GM19351 (cell line): ENCODE results near the gene THSD4.
A peak's percentile ranks its signal among the peaks of the same experiment; 100 is the strongest.

Source experiments
- ATAC-seq: cut with Tn5 transposase; IDR thresholded peaks from one replicate; pipeline ENCODE4 v1.9.1; 2021; ENCODE audit warnings: mild to moderate bottlenecking, moderate library complexity; ENCODE audit not compliant: unreplicated experiment

The THSD4 gene

DNA sequence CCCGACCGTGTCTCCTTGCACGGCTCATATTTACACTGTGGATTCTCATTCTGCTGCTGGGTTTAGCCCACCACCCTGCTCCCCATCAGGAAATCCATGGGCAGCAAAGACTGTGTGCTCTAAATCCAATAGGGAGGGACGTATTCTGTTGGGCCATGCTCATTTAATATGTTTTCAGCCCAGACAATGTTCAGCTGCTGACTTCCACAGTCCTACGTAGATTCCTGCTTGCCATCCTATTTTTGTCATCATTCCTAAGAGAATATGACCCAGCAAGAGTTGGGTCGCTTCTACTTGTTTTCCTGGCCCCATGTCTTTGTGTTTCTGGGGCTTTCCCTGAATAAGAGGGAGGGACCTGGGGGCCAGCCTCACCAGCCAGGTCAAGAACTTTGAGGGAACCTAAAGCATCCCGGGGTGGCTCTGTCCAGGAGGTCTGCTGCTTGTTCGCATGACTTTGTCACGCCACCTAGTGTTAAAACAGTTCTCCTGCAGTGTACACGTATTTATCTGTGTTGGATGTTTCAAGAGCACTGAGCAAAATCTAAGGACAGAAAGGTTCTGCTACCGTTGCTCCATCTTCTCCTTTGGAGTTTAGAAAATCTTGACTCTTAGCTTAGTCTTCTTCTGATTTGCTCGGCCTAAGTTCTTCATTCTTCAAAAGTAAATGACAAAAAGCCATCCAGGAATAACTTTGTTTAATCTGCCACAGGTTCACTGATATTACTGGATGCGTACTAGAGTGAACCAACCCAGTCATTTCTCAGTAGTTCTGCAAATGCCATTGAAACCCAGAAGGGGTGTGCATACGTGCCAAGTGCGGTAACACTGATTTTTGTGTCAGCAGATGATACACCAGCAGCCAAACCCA is 615.2 kb downstream of the THSD4 start:
- ATAC-seq, result peak; percentile 61

DNA sequence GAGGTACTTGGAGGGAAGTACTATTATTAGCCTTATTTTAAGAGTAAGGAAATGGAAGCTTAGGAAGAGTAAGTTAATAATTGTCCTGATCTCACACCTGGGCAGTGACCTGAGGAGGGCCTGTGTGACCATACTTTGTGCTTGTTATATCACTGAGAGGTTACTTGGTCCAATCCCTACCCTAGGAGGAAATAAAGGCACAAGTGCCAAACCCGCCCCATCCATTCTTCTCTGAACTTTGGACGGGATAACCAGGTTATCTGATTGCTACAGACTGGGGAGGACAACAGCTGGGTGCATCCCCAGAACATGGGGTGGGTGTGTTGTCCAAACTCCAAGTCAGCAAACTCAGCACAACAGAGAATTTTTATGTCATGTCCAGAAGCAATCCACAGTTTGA is 617.4 kb downstream of the THSD4 start:
- ATAC-seq, result no peak

- no peak for ATAC-seq
Measured at GRCh38 chr15:71733122-71733521, 617.9 kb downstream of the THSD4 start.

GRCh38 chr15:71734709-71735384 is 619.6 kb downstream of the THSD4 start:
- no peak for ATAC-seq

DNA sequence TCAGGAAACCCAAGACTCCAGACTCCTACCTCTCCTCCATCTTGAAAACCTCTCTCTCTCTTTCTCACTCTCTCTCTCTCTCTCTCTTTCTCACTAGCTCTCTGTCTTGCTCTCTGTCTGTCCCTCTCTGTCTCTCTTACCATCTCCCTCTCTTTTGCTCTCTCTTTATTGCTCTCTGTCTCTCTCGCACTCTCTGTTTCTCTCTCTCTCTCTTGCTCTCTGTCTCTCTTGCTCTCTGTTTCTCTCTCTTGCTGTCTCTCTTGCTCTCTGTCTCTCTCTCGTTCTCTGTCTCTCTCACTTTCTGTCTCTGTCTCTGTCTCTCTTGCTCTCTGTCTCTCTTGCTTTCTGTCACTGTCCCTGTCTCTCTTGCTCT is 620.1 kb downstream of the THSD4 start:
- no peak for ATAC-seq

- no peak for ATAC-seq
Measured at GRCh38 chr15:71736286-71736947, 621.1 kb downstream of the THSD4 start.

- no peak for ATAC-seq
Measured at GRCh38 chr15:71737761-71738160, 622.5 kb downstream of the THSD4 start.

DNA sequence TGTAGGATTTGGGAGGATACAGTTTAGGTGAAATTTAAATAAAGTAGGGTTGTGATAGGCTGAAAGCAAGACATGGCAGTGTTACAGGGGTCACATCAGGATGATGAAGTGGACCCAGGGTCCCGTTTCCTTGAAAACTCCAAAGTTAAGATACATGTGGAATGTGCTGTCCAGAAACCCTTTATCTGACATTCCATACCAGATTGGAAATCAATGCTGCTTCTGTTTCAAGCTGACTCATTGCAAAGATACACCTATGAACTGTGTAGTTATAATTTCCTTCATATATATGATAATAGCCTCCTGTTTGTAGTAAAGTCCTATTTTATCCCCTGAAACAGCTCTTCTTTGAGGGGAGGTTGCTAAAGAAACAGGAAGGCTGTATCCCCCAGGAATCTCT is 624.1 kb downstream of the THSD4 start:
- ATAC-seq, result no peak

GRCh38 chr15:71742964-71743363 is 627.7 kb downstream of the THSD4 start:
- ATAC-seq, result no peak

DNA sequence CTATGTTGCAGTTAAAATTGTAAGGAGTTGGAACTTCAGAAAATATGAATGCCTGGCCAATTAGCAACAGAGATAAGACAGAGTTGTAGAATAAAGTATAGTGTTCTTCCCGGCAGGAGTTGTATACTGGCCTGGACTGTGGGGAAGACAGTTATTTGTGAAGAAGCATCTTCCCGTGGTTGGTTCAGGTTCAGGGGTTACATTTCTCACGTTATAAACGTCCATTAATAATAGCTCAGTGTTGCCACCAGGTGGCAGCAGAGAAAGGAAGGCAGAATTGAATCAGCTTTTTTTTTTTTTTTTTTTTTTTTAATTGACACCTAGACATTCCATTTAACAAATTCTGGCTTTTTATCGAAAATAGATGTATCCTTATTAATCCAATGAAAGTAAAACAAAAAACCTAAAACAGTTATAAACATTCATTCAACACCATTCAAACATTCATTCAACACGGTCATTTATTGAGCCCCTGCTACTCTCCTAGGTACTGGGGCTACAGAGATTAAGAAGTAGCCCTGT is 628.7 kb downstream of the THSD4 start:
- no peak for ATAC-seq

- ATAC-seq, result no peak
Measured at GRCh38 chr15:71746719-71747118, 631.4 kb downstream of the THSD4 start.

DNA sequence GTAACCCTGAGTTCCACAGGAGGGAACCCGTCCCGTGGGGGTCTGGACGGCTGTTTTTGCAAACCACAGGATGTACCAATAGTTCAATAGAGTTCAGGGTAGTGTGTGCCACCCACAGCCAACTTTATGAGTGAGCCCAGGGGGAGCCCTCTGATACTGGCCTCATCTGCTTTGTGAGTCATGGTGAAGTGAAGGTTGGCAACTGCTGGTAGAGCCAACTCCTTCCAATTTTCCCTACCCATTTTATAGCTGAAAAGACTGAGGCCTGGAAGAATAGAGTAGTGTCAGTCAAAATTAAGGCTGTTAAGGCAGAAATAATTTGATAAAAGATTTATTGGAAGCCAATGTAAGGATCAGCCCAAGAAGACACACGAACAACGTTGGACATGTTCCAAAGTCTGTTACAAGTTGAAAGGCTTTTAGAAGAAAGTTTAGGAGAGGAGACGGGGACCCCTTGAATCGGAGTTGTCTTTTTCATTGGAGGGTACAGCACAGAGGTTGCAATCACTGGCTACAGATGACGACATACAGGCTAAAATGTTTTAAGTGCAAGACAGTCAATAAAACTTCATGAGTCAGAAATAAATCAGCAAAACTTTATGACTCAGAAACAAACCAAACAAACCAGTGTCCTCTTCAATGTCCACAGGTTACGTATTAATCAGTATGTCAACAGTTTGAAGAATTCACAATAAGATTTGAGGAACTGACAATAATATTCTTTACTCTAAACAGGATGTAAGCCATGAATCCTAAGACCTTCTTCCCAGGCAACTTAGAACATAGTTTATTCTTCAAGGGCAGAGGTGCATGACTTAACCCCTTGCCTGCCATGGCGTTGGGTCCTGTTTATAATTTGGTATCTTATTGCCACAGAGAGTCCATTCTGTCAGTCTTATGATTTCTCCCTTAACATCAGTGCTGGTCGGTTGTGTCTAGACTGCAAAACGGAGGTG is 632.1 kb downstream of the THSD4 start:
- ATAC-seq, result no peak

- ATAC-seq, result no peak
Measured at GRCh38 chr15:71748293-71748718, 633.0 kb downstream of the THSD4 start.

DNA sequence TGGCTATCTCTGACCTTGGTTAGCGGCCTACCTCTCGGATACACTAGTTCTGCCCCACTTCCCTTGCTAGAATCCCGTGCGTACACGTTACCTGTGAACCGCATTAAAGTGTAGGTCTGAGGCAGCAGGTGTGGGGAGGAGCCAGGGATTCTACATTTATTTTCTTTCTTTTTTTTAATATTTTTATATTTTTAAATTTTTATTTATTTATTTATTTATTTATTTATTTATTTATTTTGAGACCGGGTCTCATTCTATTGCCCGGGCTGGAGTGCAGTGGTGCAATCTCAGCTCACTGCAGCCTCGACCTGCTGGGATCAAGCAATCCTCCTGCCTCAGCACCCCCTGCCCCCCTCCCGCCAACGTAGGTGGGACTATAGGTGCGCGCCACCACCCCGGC is 634.2 kb downstream of the THSD4 start:
- no peak for ATAC-seq

DNA sequence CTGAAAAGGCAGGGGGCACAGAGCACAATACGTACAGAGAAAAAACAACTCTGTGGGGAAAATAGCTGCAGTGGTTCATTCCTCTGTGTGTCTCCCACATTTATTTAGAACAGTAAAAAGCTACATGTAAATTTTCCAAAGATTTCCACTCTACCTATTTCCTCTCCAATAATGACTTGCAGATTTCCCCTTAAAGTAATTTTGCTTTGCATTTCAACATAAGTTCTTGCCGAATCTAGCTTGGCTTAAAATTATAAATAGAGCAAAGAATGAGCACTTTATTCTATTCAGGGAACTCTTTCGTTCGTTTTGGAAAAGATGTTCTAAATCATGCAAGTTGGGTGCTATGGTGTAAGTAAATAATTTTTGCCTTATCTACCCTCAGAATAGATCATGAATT is 636.9 kb downstream of the THSD4 start:
- ATAC-seq, result no peak

GRCh38 chr15:71752604-71753289 is 637.5 kb downstream of the THSD4 start:
- no peak for ATAC-seq

DNA sequence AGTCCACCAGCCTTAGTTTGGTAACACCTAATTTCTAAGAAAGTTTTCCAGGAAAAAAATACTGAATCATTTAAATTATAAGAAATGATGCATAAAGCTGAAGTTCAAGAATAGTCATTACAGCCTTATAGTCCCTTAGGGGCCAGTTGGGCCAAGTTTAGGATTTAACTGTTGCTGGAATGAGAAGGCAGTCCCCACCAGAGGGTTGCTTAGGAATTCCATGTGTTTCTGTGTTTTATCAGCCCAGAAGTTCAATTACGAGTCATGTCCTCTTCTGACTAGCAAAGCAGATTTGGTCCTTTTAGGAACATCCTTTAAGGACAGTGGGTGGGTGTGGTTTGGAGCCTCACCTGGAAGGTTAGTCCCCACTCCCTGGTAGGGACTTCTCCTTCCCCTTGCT is 638.1 kb downstream of the THSD4 start:
- no peak for ATAC-seq

DNA sequence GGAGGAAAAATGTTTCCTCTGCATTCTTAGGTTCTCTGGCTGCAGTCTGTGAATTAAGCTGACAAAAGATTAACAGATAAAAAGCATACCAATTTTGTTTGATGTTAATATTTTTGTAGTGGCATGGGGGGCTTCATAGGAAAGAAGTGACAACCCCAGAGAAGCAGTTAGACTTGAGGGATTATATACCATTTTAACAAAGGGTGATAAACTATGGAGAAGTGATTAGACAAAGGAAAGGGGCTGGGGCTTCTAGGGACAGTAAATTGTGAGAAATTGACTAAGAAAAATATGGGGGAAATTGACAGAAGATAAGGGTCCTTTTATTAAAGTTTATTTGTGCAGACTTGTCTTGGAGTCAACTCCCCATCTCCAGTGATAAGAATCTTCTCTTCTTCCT is 639.4 kb downstream of the THSD4 start:
- ATAC-seq, result no peak

GRCh38 chr15:71755092-71755970 is 640.1 kb downstream of the THSD4 start:
- no peak for ATAC-seq
